Trophoblast cell (in vitro differentiated cells and primary cell): ENCODE results near the gene ZNF221.

ENCODE experiments used
- DNase-seq, 2 donors: peaks; one replicate each; pipeline ENCODE4 v3.0.0-alpha.2; 2016
- H2AFZ ChIP-seq: 2 replicates; pipeline ENCODE4 v1.6.1; 2013; ENCODE audit warnings: low read length, moderate library complexity, mild to moderate bottlenecking; ENCODE audit not compliant: insufficient read depth, poor library complexity
- H2AK5ac ChIP-seq: 2 replicates; pipeline ENCODE4 v1.6.1; 2013; ENCODE audit warnings: mild to moderate bottlenecking, low read length
- H2BK120ac ChIP-seq: 2 replicates; pipeline ENCODE4 v1.6.1; 2013; ENCODE audit warnings: low read length, mild to moderate bottlenecking, moderate library complexity; ENCODE audit not compliant: insufficient read depth, poor library complexity
- H2BK12ac ChIP-seq: 2 replicates; pipeline ENCODE4 v1.6.1; 2013; ENCODE audit warnings: mild to moderate bottlenecking, low read length, moderate library complexity
- H2BK5ac ChIP-seq: 2 replicates; pipeline ENCODE4 v1.6.1; 2013; ENCODE audit warnings: low read length, low read depth, moderate library complexity, mild to moderate bottlenecking; ENCODE audit not compliant: poor library complexity
- H3K14ac ChIP-seq: 2 replicates; pipeline ENCODE4 v1.6.1; 2013; ENCODE audit warnings: mild to moderate bottlenecking, low read length
- H3K18ac ChIP-seq: 2 replicates; pipeline ENCODE4 v1.6.1; 2013; ENCODE audit warnings: mild to moderate bottlenecking, low read length
- H3K23ac ChIP-seq: 2 replicates; pipeline ENCODE4 v1.6.1; 2013; ENCODE audit warnings: low read length
- H3K27ac ChIP-seq: 2 replicates; pipeline ENCODE4 v1.5.1; 2013; ENCODE audit warnings: low read depth, mild to moderate bottlenecking, inconsistent platforms, low read length, moderate library complexity
- H3K27me3 ChIP-seq: 2 replicates; pipeline ENCODE4 v1.6.1; 2013; ENCODE audit warnings: inconsistent platforms, mild to moderate bottlenecking, low read length, moderate library complexity; ENCODE audit not compliant: insufficient read depth
- H3K36me3 ChIP-seq, 2 experiments: 1 replicate in 1 of 2; 2 replicates in 1 of 2; pipeline ENCODE4 v1.6.1; 2013; ENCODE audit warnings: low read length in 2 of 2, mild to moderate bottlenecking in 2 of 2, moderate library complexity in 1 of 2; ENCODE audit not compliant: insufficient read depth in 2 of 2, control insufficient read depth in 1 of 2
- H3K4ac ChIP-seq: 2 replicates; pipeline ENCODE4 v1.6.1; 2013; ENCODE audit warnings: low read depth, mild to moderate bottlenecking, low read length, moderate library complexity
- H3K4me1 ChIP-seq, 2 experiments: 1 replicate in 1 of 2; 2 replicates in 1 of 2; pipeline ENCODE4 v1.6.1; 2013; ENCODE audit warnings: low read length in 2 of 2, mild to moderate bottlenecking in 2 of 2, moderate library complexity in 1 of 2; ENCODE audit not compliant: insufficient read depth in 2 of 2, control insufficient read depth in 1 of 2
- H3K4me2 ChIP-seq: 2 replicates; pipeline ENCODE4 v1.6.1; 2013; ENCODE audit warnings: inconsistent platforms, mild to moderate bottlenecking, low read length, moderate library complexity
- H3K4me3 ChIP-seq: 2 replicates; pipeline ENCODE4 v1.5.1; 2013; ENCODE audit warnings: mild to moderate bottlenecking, low read depth, low read length, inconsistent platforms
- H3K79me1 ChIP-seq: one replicate; pipeline ENCODE4 v1.6.1; 2013; ENCODE audit warnings: low read length
- H3K79me2 ChIP-seq: 2 replicates; pipeline ENCODE4 v1.6.1; 2013; ENCODE audit warnings: low read length, mild to moderate bottlenecking; ENCODE audit not compliant: control insufficient read depth, insufficient read depth, poor library complexity
- H3K9ac ChIP-seq: 2 replicates; pipeline ENCODE4 v1.6.1; 2013; ENCODE audit warnings: mild to moderate bottlenecking, low read length
- H3K9me3 ChIP-seq: 2 replicates; pipeline ENCODE4 v1.6.1; 2013; ENCODE audit warnings: low read depth, mild to moderate bottlenecking, control low read depth, inconsistent platforms, low read length; ENCODE audit not compliant: insufficient read depth
- H4K12ac ChIP-seq: 2 replicates; pipeline ENCODE4 v1.6.1; 2013; ENCODE audit warnings: low read depth, mild to moderate bottlenecking, low read length, moderate library complexity
- H4K8ac ChIP-seq: 2 replicates; pipeline ENCODE4 v1.6.1; 2013; ENCODE audit warnings: low read depth, mild to moderate bottlenecking, low read length, moderate library complexity
- H4K91ac ChIP-seq: one replicate; pipeline ENCODE4 v1.6.1; 2013; ENCODE audit warnings: low read depth, mild to moderate bottlenecking, low read length, moderate library complexity
- WGBS: extraction: QIAGEN DNeasy Blood & Tissue Kit; methylation state at CpG from one replicate; pipeline ENCODE4 v1.1.7; 2013; ENCODE audit warnings: missing lambda C conversion rate; ENCODE audit not compliant: insufficient read length, insufficient coverage; ENCODE audit errors: extremely low coverage; 5-methylcytosine and 5-hydroxymethylcytosine counted together

The ZNF221 gene

GRCh38 chr19:43957891-43958290 is 6.9 kb downstream of the ZNF221 start:
- Histone ChIP-seq H3K18ac (no peak overlapping the region), H4K91ac (no peak overlapping the region), H4K12ac (no peak overlapping the region), H3K14ac (no peak overlapping the region), H3K9ac (no peak overlapping the region), H4K8ac (no peak overlapping the region), H3K9me3 (peaks cover 6% of the 10 kb centered on the region), H3K79me1 (no peaks in the 10 kb centered on the region), H2AFZ (no peak overlapping the region), H2AK5ac (no peak overlapping the region), H3K4me2 (no peak overlapping the region), H2BK12ac (no peak overlapping the region), H2BK5ac (no peak overlapping the region), H3K27me3 (no peaks in the 10 kb centered on the region), H3K79me2 (no peaks in the 10 kb centered on the region), H3K4me1 (no peaks in the 10 kb centered on the region), H3K27ac (no peak overlapping the region), H3K4ac (no peak overlapping the region), H3K4me3 (no peak overlapping the region), H2BK120ac (no peak overlapping the region), H3K23ac (no peak overlapping the region), H3K36me3 (peaks cover 0 to 2% of the 10 kb centered on the region in 2 experiments)
- DNase-seq, result no peak
- WGBS, result no CpG with 5 or more reads among the region's 3 CpGs

GRCh38 chr19:43960411-43960810 is 9.4 kb downstream of the ZNF221 start:
- no peaks in the 10 kb centered on the region for H3K4me1 ChIP-seq
- no peak for DNase-seq
- peaks cover 4 to 8% of the 10 kb centered on the region in 2 experiments for H3K36me3 ChIP-seq
- no CpG with 5 or more reads among the region's 4 CpGs for WGBS
- no peak overlapping the region for H2BK12ac ChIP-seq
- no peak overlapping the region for H4K8ac ChIP-seq
- H3K18ac ChIP-seq, result no peak overlapping the region
- peaks cover 6% of the 10 kb centered on the region for H3K9me3 ChIP-seq
- no peaks in the 10 kb centered on the region for H3K79me1 ChIP-seq
- H2BK120ac ChIP-seq, result no peak overlapping the region
- H4K91ac ChIP-seq, result no peak overlapping the region
- no peak overlapping the region for H2AFZ ChIP-seq
- H3K9ac ChIP-seq, result no peak overlapping the region
- no peaks in the 10 kb centered on the region for H3K79me2 ChIP-seq
- H2AK5ac ChIP-seq, result no peak overlapping the region
- no peak overlapping the region for H3K14ac ChIP-seq
- no peak overlapping the region for H3K4me3 ChIP-seq
- no peak overlapping the region for H4K12ac ChIP-seq
- H3K23ac ChIP-seq, result no peak overlapping the region
- H3K4me2 ChIP-seq, result no peak overlapping the region
- no peaks in the 10 kb centered on the region for H3K27me3 ChIP-seq
- no peak overlapping the region for H2BK5ac ChIP-seq
- H3K4ac ChIP-seq, result no peak overlapping the region
- H3K27ac ChIP-seq, result no peak overlapping the region

DNA sequence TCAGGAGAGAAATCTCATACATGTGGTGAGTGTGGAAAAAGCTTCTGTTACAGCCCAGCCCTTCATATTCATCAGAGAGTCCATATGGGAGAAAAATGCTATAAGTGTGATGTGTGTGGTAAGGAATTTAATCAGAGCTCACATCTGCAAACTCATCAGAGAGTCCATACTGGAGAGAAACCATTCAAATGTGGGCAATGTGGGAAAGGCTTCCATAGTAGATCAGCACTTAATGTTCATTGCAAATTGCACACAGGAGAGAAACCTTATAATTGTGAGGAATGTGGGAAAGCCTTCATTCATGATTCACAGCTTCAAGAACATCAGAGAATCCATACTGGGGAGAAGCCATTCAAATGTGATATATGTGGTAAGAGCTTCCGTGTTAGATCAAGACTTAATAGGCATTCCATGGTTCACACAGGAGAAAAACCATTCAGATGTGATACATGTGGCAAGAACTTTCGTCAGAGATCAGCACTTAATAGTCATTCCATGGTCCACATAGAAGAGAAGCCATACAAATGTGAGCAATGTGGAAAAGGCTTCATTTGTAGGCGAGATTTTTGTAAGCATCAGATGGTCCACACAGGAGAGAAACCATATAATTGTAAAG is 15.2 kb downstream of the ZNF221 start:
- no peak overlapping the region for H3K9ac ChIP-seq
- no peaks in the 10 kb centered on the region for H3K79me1 ChIP-seq
- no peak overlapping the region for H2BK120ac ChIP-seq
- H4K8ac ChIP-seq, result no peak overlapping the region
- no peaks in the 10 kb centered on the region for H3K79me2 ChIP-seq
- H3K23ac ChIP-seq, result no peak overlapping the region
- no peak overlapping the region for H4K91ac ChIP-seq
- DNase-seq, result no peak
- H2BK5ac ChIP-seq, result no peak overlapping the region
- H4K12ac ChIP-seq, result no peak overlapping the region
- no peaks in the 10 kb centered on the region for H3K27me3 ChIP-seq
- H3K9me3 ChIP-seq, result peaks cover 16% of the 10 kb centered on the region
- H2BK12ac ChIP-seq, result no peak overlapping the region
- no peak overlapping the region for H3K4me3 ChIP-seq
- H3K36me3 ChIP-seq, result peaks cover 17 to 44% of the 10 kb centered on the region in 2 experiments
- no peak overlapping the region for H3K4me2 ChIP-seq
- no peak overlapping the region for H3K18ac ChIP-seq
- no peak overlapping the region for H2AFZ ChIP-seq
- H3K4me1 ChIP-seq, result no peaks in the 10 kb centered on the region
- H3K14ac ChIP-seq, result no peak overlapping the region
- H2AK5ac ChIP-seq, result no peak overlapping the region
- H3K4ac ChIP-seq, result no peak overlapping the region
- H3K27ac ChIP-seq, result no peak overlapping the region
- WGBS, result no CpG with 5 or more reads among the region's 3 CpGs

DNA sequence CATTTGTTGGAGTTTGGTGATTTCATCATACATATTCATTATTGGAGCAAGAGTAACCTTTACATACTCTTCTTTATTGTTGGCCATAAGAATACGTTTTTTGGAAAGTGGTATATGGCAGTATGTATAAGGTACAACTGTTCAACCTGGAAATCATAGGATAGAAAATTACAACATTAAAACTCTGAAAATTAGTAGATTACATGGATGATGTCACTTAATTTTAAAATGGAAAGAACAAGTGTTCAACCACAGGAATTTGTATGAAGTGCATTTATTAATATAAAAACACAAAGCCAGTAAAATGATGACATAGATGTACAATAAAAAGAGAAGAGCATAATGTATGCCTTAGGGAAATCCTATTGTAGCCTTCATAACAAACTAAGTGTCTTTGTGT is 25.7 kb downstream of the ZNF221 start:
- no peak for DNase-seq
- H3K9me3 ChIP-seq, result peaks cover 3% of the 10 kb centered on the region
- no peaks in the 10 kb centered on the region for H3K4me1 ChIP-seq
- H4K12ac ChIP-seq, result no peak overlapping the region
- no peaks in the 10 kb centered on the region for H3K27me3 ChIP-seq
- H3K9ac ChIP-seq, result no peak overlapping the region
- H3K79me1 ChIP-seq, result no peaks in the 10 kb centered on the region
- H4K8ac ChIP-seq, result no peak overlapping the region
- H4K91ac ChIP-seq, result no peak overlapping the region
- H3K14ac ChIP-seq, result no peak overlapping the region
- no peaks in the 10 kb centered on the region for H3K79me2 ChIP-seq
- no peak overlapping the region for H2BK12ac ChIP-seq
- H3K27ac ChIP-seq, result no peak overlapping the region
- WGBS, result no CpG with 5 or more reads among the region's 1 CpG
- H3K18ac ChIP-seq, result no peak overlapping the region
- no peak overlapping the region for H3K4me2 ChIP-seq
- no peak overlapping the region for H3K4me3 ChIP-seq
- H2AFZ ChIP-seq, result no peak overlapping the region
- H3K23ac ChIP-seq, result no peak overlapping the region
- H2BK120ac ChIP-seq, result no peak overlapping the region
- H2BK5ac ChIP-seq, result no peak overlapping the region
- H3K36me3 ChIP-seq, result no peaks in the 10 kb centered on the region
- no peak overlapping the region for H3K4ac ChIP-seq
- H2AK5ac ChIP-seq, result no peak overlapping the region
